T1000 (cell line): Measurements from ENCODE around the gene ADAMTS2.

Source experiments
- DNase-seq: peaks from one replicate; lab custom pipeline; 2025; ENCODE audit warnings: mixed read lengths; lab: John Stamatoyannopoulos, UW

The ADAMTS2 gene

GRCh38 chr5:179194941-179195381 is 150.3 kb downstream of the ADAMTS2 start:
- DNase-seq: no peak

- DNase-seq: no peak
These were observed 150.9 kb downstream of the ADAMTS2 start for GRCh38 chr5:179194201-179194910.

GRCh38 chr5:179193746-179194145 is 151.5 kb downstream of the ADAMTS2 start:
- DNase-seq: no peak

GRCh38 chr5:179192891-179193470 is 152.3 kb downstream of the ADAMTS2 start:
- DNase-seq: no peak

- no peak for DNase-seq
These were observed 152.9 kb downstream of the ADAMTS2 start for GRCh38 chr5:179192185-179192890.

- DNase-seq: no peak
These were observed 153.6 kb downstream of the ADAMTS2 start for GRCh38 chr5:179191506-179192184.

- DNase-seq: no peak
These were observed 154.3 kb downstream of the ADAMTS2 start for GRCh38 chr5:179190851-179191505.

- no peak for DNase-seq
These were observed 156.6 kb downstream of the ADAMTS2 start for GRCh38 chr5:179188636-179189035.

- DNase-seq: no peak
These were observed 157.3 kb downstream of the ADAMTS2 start for GRCh38 chr5:179187681-179188575.

- no peak for DNase-seq
These were observed 158.0 kb downstream of the ADAMTS2 start for GRCh38 chr5:179187229-179187678.

- no peak for DNase-seq
These were observed 158.5 kb downstream of the ADAMTS2 start for GRCh38 chr5:179186801-179187200.

GRCh38 chr5:179185941-179186411 is 159.3 kb downstream of the ADAMTS2 start:
- no peak for DNase-seq

GRCh38 chr5:179185256-179185940 is 159.9 kb downstream of the ADAMTS2 start:
- DNase-seq: no peak

- DNase-seq: no peak
These were observed 160.7 kb downstream of the ADAMTS2 start for GRCh38 chr5:179184521-179185050.

GRCh38 chr5:179183481-179183880 is 161.8 kb downstream of the ADAMTS2 start:
- no peak for DNase-seq

GRCh38 chr5:179182601-179183000 is 162.7 kb downstream of the ADAMTS2 start:
- DNase-seq: no peak

GRCh38 chr5:179181988-179182387 is 163.3 kb downstream of the ADAMTS2 start:
- DNase-seq: no peak

- no peak for DNase-seq
These were observed 164.2 kb downstream of the ADAMTS2 start for GRCh38 chr5:179180921-179181645.

- DNase-seq: no peak
These were observed 165.1 kb downstream of the ADAMTS2 start for GRCh38 chr5:179180061-179180610.
